Measurements from ENCODE around the gene GALNT14.
A peak's percentile ranks its signal among the peaks of the same experiment; 100 is the strongest.

The GALNT14 gene

GRCh38 chr2:31136000-31136399 is 2.2 kb downstream of the GALNT14 start:
- CTCF ChIA-PET: interaction anchor here (0.9 kb wide), 1 partner anchor 87 kb away, joined by 9 read pairs; no protein-coding TSS in a partner anchor
- POLR2A ChIA-PET: no interaction called here

GRCh38 chr2:31134480-31134879 is 3.8 kb downstream of the GALNT14 start:
- Histone ChIP-seq H3K27ac (ENCODE audit: extremely low read depth, low read depth, low read length) (no peak overlapping the region), H3K4me3 (ENCODE audit: low read depth, low read length) (no peak overlapping the region), H3K4me1 (ENCODE audit: control insufficient read depth, insufficient read depth, low read length) (no peaks in the 10 kb centered on the region), H3K36me3 (ENCODE audit: control insufficient read depth in 2 of 2, insufficient read depth in 1 of 2, low read length in 2 of 2) (no peaks in the 10 kb centered on the region), H3K9me3 (ENCODE audit: control insufficient read depth, insufficient read depth, low read depth, low read length) (no peaks in the 10 kb centered on the region)
- TF ChIP-seq ZNF843 (tag by site-specific recombination; IDR thresholded peaks at IDR 0.05) (no peak), ZIC2 (tag by site-specific recombination; IDR thresholded peaks at IDR 0.05) (peak; percentile 34; the same call in 1 of the 2 replicates), ZSCAN18 (tag by site-specific recombination; IDR thresholded peaks at IDR 0.05) (no peak)
- CTCF ChIA-PET: interaction anchor here (0.5 to 1.2 kb wide), 2 partner anchors 36 to 233 kb away, joined by 3 read pairs; no protein-coding TSS in a partner anchor
- POLR2A ChIA-PET: no interaction called here

More at GRCh38 chr2:31136000-31136399, 2.2 kb downstream of the GALNT14 start:
- TF ChIP-seq OSR2 (tag by site-specific recombination; IDR thresholded peaks at IDR 0.05): no peak
- peak; percentile 64; the same call in 1 of the 2 replicates for TF ChIP-seq EGR2 (tag by site-specific recombination; IDR thresholded peaks at IDR 0.05; ENCODE audit: low read depth)
- Histone ChIP-seq H3K9me3 (ENCODE audit: control insufficient read depth, insufficient read depth, low read depth, low read length) (no peaks in the 10 kb centered on the region), H3K4me1 (ENCODE audit: control insufficient read depth, insufficient read depth, low read length) (no peaks in the 10 kb centered on the region), H3K27ac (ENCODE audit: extremely low read depth, low read depth, low read length) (no peak overlapping the region), H3K36me3 (ENCODE audit: control insufficient read depth in 2 of 2, insufficient read depth in 1 of 2, low read length in 2 of 2) (no peaks in the 10 kb centered on the region), H3K4me3 (ENCODE audit: low read depth, low read length) (no peak overlapping the region)

- Histone ChIP-seq H3K36me3 (ENCODE audit: control insufficient read depth in 2 of 2, insufficient read depth in 1 of 2, low read length in 2 of 2) (no peaks in the 10 kb centered on the region), H3K9me3 (ENCODE audit: control insufficient read depth, insufficient read depth, low read depth, low read length) (no peaks in the 10 kb centered on the region), H3K4me3 (ENCODE audit: low read depth, low read length) (no peak overlapping the region), H3K4me1 (ENCODE audit: control insufficient read depth, insufficient read depth, low read length) (no peaks in the 10 kb centered on the region), H3K27ac (ENCODE audit: extremely low read depth, low read depth, low read length) (no peak overlapping the region)
- TF ChIP-seq AEBP2 (tag by site-specific recombination; IDR thresholded peaks at IDR 0.05; ENCODE audit: borderline replicate concordance) (no peak), ZBTB10 (tag by site-specific recombination; IDR thresholded peaks at IDR 0.05) (no peak), ZNF639 (tag by site-specific recombination; IDR thresholded peaks at IDR 0.05) (no peak), ZNF394 (tag by site-specific recombination; IDR thresholded peaks at IDR 0.05; ENCODE audit: borderline replicate concordance) (no peak), ZNF16 (tag by site-specific recombination; IDR thresholded peaks at IDR 0.05; ENCODE audit: low read depth) (no peak), ZNF221 (tag by site-specific recombination; IDR thresholded peaks at IDR 0.05; ENCODE audit: borderline replicate concordance) (no peak), ZNF404 (tag by site-specific recombination; IDR thresholded peaks at IDR 0.05) (no peak)
- ChIA-PET POLR2A (no interaction called here), CTCF (no interaction called here)
These were observed 5.5 kb downstream of the GALNT14 start for GRCh38 chr2:31132786-31133185.
